IPS-15b (cell line): ENCODE measurements around the gene CENPF.
"Not testable (repeated sequence)": the region's sequence is repeated elsewhere in the genome, so short reads cannot be mapped to it uniquely, and the experiment has no call there.

Experiments
- H3K27me3 ChIP-seq: one replicate; pipeline ENCODE4 v1.6.1; 2013; ENCODE audit warnings: low read length; ENCODE audit not compliant: control insufficient read depth, insufficient read depth
- H3K36me3 ChIP-seq: one replicate; pipeline ENCODE4 v1.6.1; 2013; ENCODE audit warnings: low read length; ENCODE audit not compliant: control insufficient read depth, insufficient read depth
- H3K4me1 ChIP-seq: one replicate; pipeline ENCODE4 v1.6.1; 2013; ENCODE audit warnings: mild to moderate bottlenecking, low read length; ENCODE audit not compliant: control insufficient read depth, insufficient read depth
- H3K4me3 ChIP-seq: one replicate; pipeline ENCODE4 v1.5.1; 2013; ENCODE audit warnings: low read depth, low read length
- H3K9ac ChIP-seq: one replicate; pipeline ENCODE4 v1.6.1; 2013; ENCODE audit warnings: low read depth, mild to moderate bottlenecking, low read length
- H3K9me3 ChIP-seq: one replicate; pipeline ENCODE4 v1.6.1; 2013; ENCODE audit warnings: mild to moderate bottlenecking, low read length; ENCODE audit not compliant: control insufficient read depth, insufficient read depth

CENPF gene

GRCh38 chr1:214608216-214608783 lies 5.3 kb downstream of the CENPF start:
- H3K4me3 ChIP-seq, H3K9me3 ChIP-seq, H3K4me1 ChIP-seq, H3K36me3 ChIP-seq, H3K9ac ChIP-seq, H3K27me3 ChIP-seq: not testable (repeated sequence)

- not testable (repeated sequence) for H3K9me3 ChIP-seq, H3K36me3 ChIP-seq, H3K4me1 ChIP-seq, H3K4me3 ChIP-seq, H3K9ac ChIP-seq, H3K27me3 ChIP-seq
These were observed 5.8 kb downstream of the CENPF start for GRCh38 chr1:214608817-214609216.

- Histone ChIP-seq H3K4me3 (no peak overlapping the region), H3K9ac (no peak overlapping the region), H3K27me3 (no peaks in the 10 kb centered on the region), H3K9me3 (no peaks in the 10 kb centered on the region), H3K4me1 (no peaks in the 10 kb centered on the region), H3K36me3 (peaks cover 4% of the 10 kb centered on the region)
These were observed 6.7 kb downstream of the CENPF start for GRCh38 chr1:214609692-214610091.

- not testable (repeated sequence) for H3K9ac ChIP-seq, H3K27me3 ChIP-seq, H3K4me1 ChIP-seq, H3K36me3 ChIP-seq, H3K9me3 ChIP-seq, H3K4me3 ChIP-seq
These were observed 7.1 kb downstream of the CENPF start for GRCh38 chr1:214610136-214610535.

GRCh38 chr1:214615109-214615508 lies 12.1 kb downstream of the CENPF start:
- Histone ChIP-seq H3K36me3 (peaks cover 9% of the 10 kb centered on the region), H3K4me3 (no peak overlapping the region), H3K9me3 (no peaks in the 10 kb centered on the region), H3K4me1 (no peaks in the 10 kb centered on the region), H3K27me3 (no peaks in the 10 kb centered on the region), H3K9ac (no peak overlapping the region)

- H3K27me3 ChIP-seq: no peaks in the 10 kb centered on the region
- no peak overlapping the region for H3K4me3 ChIP-seq
- peaks cover 10% of the 10 kb centered on the region for H3K36me3 ChIP-seq
- H3K9ac ChIP-seq: no peak overlapping the region
- no peaks in the 10 kb centered on the region for H3K9me3 ChIP-seq
- H3K4me1 ChIP-seq: no peaks in the 10 kb centered on the region
These were observed 12.9 kb downstream of the CENPF start for GRCh38 chr1:214615871-214616270.

GRCh38 chr1:214617246-214617645 lies 14.3 kb downstream of the CENPF start:
- H3K4me1 ChIP-seq: no peaks in the 10 kb centered on the region
- H3K4me3 ChIP-seq: no peak overlapping the region
- H3K9ac ChIP-seq: no peak overlapping the region
- H3K27me3 ChIP-seq: no peaks in the 10 kb centered on the region
- H3K36me3 ChIP-seq: peaks cover 16% of the 10 kb centered on the region
- H3K9me3 ChIP-seq: no peaks in the 10 kb centered on the region

GRCh38 chr1:214617843-214618242 lies 14.8 kb downstream of the CENPF start:
- no peak overlapping the region for H3K4me3 ChIP-seq
- no peaks in the 10 kb centered on the region for H3K27me3 ChIP-seq
- H3K36me3 ChIP-seq: peaks cover 16% of the 10 kb centered on the region
- H3K9ac ChIP-seq: no peak overlapping the region
- H3K9me3 ChIP-seq: no peaks in the 10 kb centered on the region
- no peaks in the 10 kb centered on the region for H3K4me1 ChIP-seq

- Histone ChIP-seq H3K4me1 (no peaks in the 10 kb centered on the region), H3K36me3 (peaks cover 16% of the 10 kb centered on the region), H3K27me3 (no peaks in the 10 kb centered on the region), H3K9me3 (no peaks in the 10 kb centered on the region), H3K4me3 (no peak overlapping the region), H3K9ac (no peak overlapping the region)
These were observed 18.2 kb downstream of the CENPF start for GRCh38 chr1:214621236-214621635.

GRCh38 chr1:214623430-214623829 lies 20.4 kb downstream of the CENPF start:
- Histone ChIP-seq H3K27me3 (no peaks in the 10 kb centered on the region), H3K36me3 (peaks cover 11% of the 10 kb centered on the region), H3K4me3 (no peak overlapping the region), H3K4me1 (no peaks in the 10 kb centered on the region), H3K9me3 (no peaks in the 10 kb centered on the region), H3K9ac (no peak overlapping the region)

GRCh38 chr1:214632091-214632490 lies 29.1 kb downstream of the CENPF start:
- Histone ChIP-seq H3K9me3 (no peaks in the 10 kb centered on the region), H3K27me3 (no peaks in the 10 kb centered on the region), H3K9ac (no peak overlapping the region), H3K36me3 (peaks cover 28% of the 10 kb centered on the region), H3K4me3 (no peak overlapping the region), H3K4me1 (no peaks in the 10 kb centered on the region)

GRCh38 chr1:214633686-214634085 lies 30.7 kb downstream of the CENPF start:
- no peak overlapping the region for H3K9ac ChIP-seq
- no peaks in the 10 kb centered on the region for H3K4me1 ChIP-seq
- H3K36me3 ChIP-seq: peaks cover 28% of the 10 kb centered on the region
- H3K9me3 ChIP-seq: no peaks in the 10 kb centered on the region
- no peak overlapping the region for H3K4me3 ChIP-seq
- no peaks in the 10 kb centered on the region for H3K27me3 ChIP-seq
